B cell (primary cell): ENCODE measurements around the gene OR4E2. TPM values are rescaled to one million over a fixed set of nuclear protein-coding genes. Genes with fewer than 3 reads are reported as not detected.

Experiments used
- ATAC-seq: fragments of 200-7000 bp; cut with Tn5 transposase; one replicate; pipeline ENCODE4 v1.10.0; 2021; ENCODE audit warnings: low read depth, mild to moderate bottlenecking, moderate number of reproducible peaks, moderate library complexity
- CTCF ChIA-PET: fragments of 350-600 bp; sonication (Branson Sonifier 250); formaldehyde crosslinking; loops from one replicate; lab custom pipeline; 2021; ENCODE audit warnings: antibody characterized with exemption, inconsistent platforms; lab: Charles Lee
- POLR2A ChIA-PET: fragments of 350-600 bp; sonication (Branson Sonifier 250); formaldehyde crosslinking; loops from one replicate; lab custom pipeline; 2021; ENCODE audit warnings: antibody characterized with exemption; lab: Charles Lee
- DNase-seq: peaks from one replicate; pipeline ENCODE4 v3.0.0; 2013
- H2AFZ ChIP-seq: 2 replicates; pipeline ENCODE4 v1.6.1; 2012; ENCODE audit warnings: mild to moderate bottlenecking, low read depth, low read length; ENCODE audit not compliant: insufficient read depth, poor library complexity, severe bottlenecking
- H3K27ac ChIP-seq, 2 donors: 1 replicate in 1 of 2; 2 replicates in 1 of 2; pipeline ENCODE4 v1.5.1; 2012 to 2013; ENCODE audit warnings: low read length in 2 of 2, mild to moderate bottlenecking in 2 of 2, moderate library complexity in 1 of 2
- H3K27me3 ChIP-seq, 4 experiments: fragments of 200-600 bp in 1 of 4; sonication (generic) in 1 of 4; replicated peaks in 1 of 4; 1 replicate in 2 of 4; 2 replicates in 2 of 4; pipeline versions ENCODE4 v1.6.1 to v1.7.0; 2013 to 2016; ENCODE audit warnings: low read length in 3 of 4, mild to moderate bottlenecking in 2 of 4, mixed read lengths in 1 of 4, moderate library complexity in 1 of 4; ENCODE audit not compliant: insufficient read depth in 4 of 4, control insufficient read depth in 3 of 4; ENCODE audit errors: control extremely low read depth in 1 of 4
- H3K36me3 ChIP-seq, 2 experiments: replicated peaks in 1 of 2; 1 replicate in 1 of 2; 2 replicates in 1 of 2; pipeline versions ENCODE4 v1.6.1 to v1.7.1; 2013; ENCODE audit warnings: low read length in 1 of 2; ENCODE audit not compliant: insufficient read depth in 2 of 2, control insufficient read depth in 1 of 2; ENCODE audit errors: control extremely low read depth in 1 of 2, extremely low read depth in 1 of 2
- H3K4me1 ChIP-seq, 2 donors: fragments of 200-600 bp in 1 of 2; sonication (generic) in 1 of 2; 1 replicate in 1 of 2; 2 replicates in 1 of 2; pipeline versions ENCODE4 v1.5.1 to v1.6.1; 2013 to 2017; ENCODE audit warnings: low read length in 2 of 2; ENCODE audit not compliant: control insufficient read depth in 2 of 2, insufficient read depth in 2 of 2
- H3K4me2 ChIP-seq: replicated peaks from 2 replicates; pipeline ENCODE3; 2012; ENCODE audit warnings: mild to moderate bottlenecking, low read depth, low read length; ENCODE audit not compliant: poor library complexity, severe bottlenecking
- H3K4me3 ChIP-seq, 5 experiments: fragments of 200-600 bp in 1 of 5; sonication (generic) in 1 of 5; 1 replicate in 3 of 5; 2 replicates in 2 of 5; pipeline versions ENCODE4 v1.5.1 to v1.7.0; 2011 to 2016; ENCODE audit warnings: low read length in 4 of 5, mild to moderate bottlenecking in 4 of 5, low read depth in 2 of 5, control low read depth in 1 of 5, moderate library complexity in 1 of 5; ENCODE audit not compliant: insufficient read depth in 1 of 5; ENCODE audit errors: control extremely low read depth in 1 of 5, extremely low read depth in 1 of 5
- H3K79me2 ChIP-seq: fragments of 200-600 bp; sonication (generic); one replicate; pipeline ENCODE4 v1.6.0; 2016; ENCODE audit warnings: low read length; ENCODE audit not compliant: control insufficient read depth, insufficient read depth
- H3K9ac ChIP-seq: fragments of 200-600 bp; sonication (generic); 2 replicates; pipeline ENCODE4 v1.6.1; 2017; ENCODE audit warnings: mild to moderate bottlenecking, low read length, moderate library complexity
- H3K9me3 ChIP-seq, 3 donors: one replicate each; pipeline versions ENCODE4 v1.6.1 to v1.7.1; 2013; ENCODE audit warnings: low read length in 2 of 3; ENCODE audit not compliant: control insufficient read depth in 2 of 3, insufficient read depth in 1 of 3; ENCODE audit errors: control extremely low read depth in 1 of 3
- H4K20me1 ChIP-seq: 2 replicates; pipeline ENCODE4 v1.6.0; 2012; ENCODE audit warnings: mild to moderate bottlenecking, low read length; ENCODE audit not compliant: insufficient read depth, control insufficient read depth, poor library complexity, severe bottlenecking
- H3K27ac Mint-ChIP-seq: one replicate; pipeline ENCODE4 v1.8.0; 2021; ENCODE audit warnings: mixed read lengths
- H3K27me3 Mint-ChIP-seq: one replicate; pipeline ENCODE4 v1.8.0; 2021; ENCODE audit warnings: mixed read lengths
- H3K4me1 Mint-ChIP-seq: one replicate; pipeline ENCODE4 v1.8.0; 2021; ENCODE audit warnings: mixed read lengths
- H3K4me3 Mint-ChIP-seq: one replicate; pipeline ENCODE4 v1.8.0; 2021; ENCODE audit warnings: mixed read lengths
- H3K9me3 Mint-ChIP-seq: one replicate; pipeline ENCODE4 v1.8.0; 2022; ENCODE audit warnings: mixed read lengths; ENCODE audit not compliant: insufficient read depth
- CTCF ChIP-seq: fragments of 200-600 bp; IDR thresholded peaks from one replicate; pipeline ENCODE4 v1.8.0; 2022; ENCODE audit warnings: antibody characterized with exemption, mild to moderate bottlenecking
- EZH2 ChIP-seq: IDR thresholded peaks from 2 replicates; pipeline ENCODE4 v1.6.1; 2012; ENCODE audit warnings: borderline replicate concordance, low read depth, mild to moderate bottlenecking, moderate library complexity, low read length; ENCODE audit not compliant: insufficient read depth, poor library complexity, severe bottlenecking
- WGBS: methylation state at CpG from one replicate; pipeline ENCODE4 v1.1.5; 2013; ENCODE audit warnings: missing lambda C conversion rate; ENCODE audit not compliant: insufficient coverage; 5-methylcytosine and 5-hydroxymethylcytosine counted together
- intact Hi-C: fragments of 100-400 bp; cut with micrococcal nuclease; formaldehyde crosslinking; loops from one replicate; pipeline ENCODE4 v1.10.0; 2022
- polyA plus RNA-seq: library from polyadenylated mRNA; depleted of rRNA; stranded (reverse); fragments of >200 nt; gene quantifications from 2 replicates; pipeline ENCODE4 v1.2.3, GENCODE V29; 2012
- total RNA-seq, 2 donors: library from RNA; stranded (reverse); fragments of 120-200 nt in 1 of 2; gene quantifications; 1 replicate in 1 of 2; 2 replicates in 1 of 2; pipeline versions ENCODE4 v1.2.3 to v1.2.4, GENCODE V29; 2013 to 2022

The OR4E2 gene
- total and polyA plus RNA-seq, 2 donors (not counting 1 experiment from before 2014, with no cell fraction given), result not detected

GRCh38 chr14:21668377-21668776 is 14.7 kb downstream of the OR4E2 start:
- H3K27ac ChIP-seq, result no peak overlapping the region
- H3K9me3 ChIP-seq, result no peaks in the 10 kb centered on the region
- no peaks in the 10 kb centered on the region for H4K20me1 ChIP-seq
- H2AFZ ChIP-seq, result no peak overlapping the region
- no peak overlapping the region for H3K9ac ChIP-seq
- ChIA-PET POLR2A (no interaction called here), CTCF (no interaction called here)
- Mint-ChIP-seq H3K4me3 (no peak overlapping the region), H3K9me3 (peaks cover 2% of the 10 kb centered on the region), H3K27ac (no peak overlapping the region), H3K4me1 (no peaks in the 10 kb centered on the region), H3K27me3 (peaks cover 14% of the 10 kb centered on the region)
- H3K4me2 ChIP-seq, result no peak overlapping the region
- no peak overlapping the region for H3K4me3 ChIP-seq
- DNase-seq (no peak), ATAC-seq (no peak)
- peaks cover 0 to 4% (median 2%) of the 10 kb centered on the region in 4 experiments for H3K27me3 ChIP-seq
- no peaks in the 10 kb centered on the region for H3K36me3 ChIP-seq
- TF ChIP-seq EZH2 (no peak), CTCF (no peak)
- WGBS, result no CpG with 5 or more reads among the region's 3 CpGs
- no peaks in the 10 kb centered on the region for H3K4me1 ChIP-seq
- intact Hi-C loops, result no loop called here
- no peaks in the 10 kb centered on the region for H3K79me2 ChIP-seq

GRCh38 chr14:21669284-21669683 is 15.6 kb downstream of the OR4E2 start:
- H2AFZ ChIP-seq, result no peak overlapping the region
- no peak overlapping the region for H3K4me3 ChIP-seq
- no peaks in the 10 kb centered on the region for H3K36me3 ChIP-seq
- Mint-ChIP-seq H3K4me1 (no peaks in the 10 kb centered on the region), H3K27me3 (peaks cover 14% of the 10 kb centered on the region), H3K9me3 (peaks cover 2% of the 10 kb centered on the region), H3K4me3 (no peak overlapping the region), H3K27ac (no peak overlapping the region)
- TF ChIP-seq EZH2 (no peak), CTCF (no peak)
- no peak overlapping the region for H3K4me2 ChIP-seq
- H3K9me3 ChIP-seq, result peaks cover 0 to 4% (median 0%) of the 10 kb centered on the region in 3 donors
- no peaks in the 10 kb centered on the region for H3K4me1 ChIP-seq
- peaks cover 0 to 4% (median 2%) of the 10 kb centered on the region in 4 experiments for H3K27me3 ChIP-seq
- POLR2A ChIA-PET, result no interaction called here
- H3K27ac ChIP-seq, result no peak overlapping the region
- CTCF ChIA-PET, result no interaction called here
- intact Hi-C loops, result no loop called here
- no peak for DNase-seq
- no peaks in the 10 kb centered on the region for H4K20me1 ChIP-seq
- no peak overlapping the region for H3K9ac ChIP-seq
- ATAC-seq, result no peak
- H3K79me2 ChIP-seq, result no peaks in the 10 kb centered on the region
